Sigmoid colon (tissue), 7 donors: ENCODE measurements around the gene SOX12. TPM values are rescaled to one million over a fixed set of nuclear protein-coding genes. Genes with fewer than 3 reads are reported as not detected.
"Not testable (repeated sequence)": the region's sequence is repeated elsewhere in the genome, so short reads cannot be mapped to it uniquely, and the experiment has no call there.

Experiments
- DNase-seq: peaks from one replicate; pipeline ENCODE4 v3.0.0-alpha.2; 2019
- H3K27ac ChIP-seq, 4 donors: fragments of 200-600 bp; sonication (generic); one replicate each; pipeline ENCODE4 v1.5.1; 2016 to 2019; ENCODE audit warnings: mild to moderate bottlenecking in 1 of 4
- H3K27me3 ChIP-seq, 3 donors: fragments of 200-600 bp; sonication (generic); one replicate each; pipeline ENCODE4 v1.5.1; 2019; ENCODE audit warnings: mild to moderate bottlenecking in 1 of 3
- H3K36me3 ChIP-seq, 4 donors: fragments of 200-600 bp; sonication (generic); one replicate each; pipeline ENCODE4 v1.5.1; 2016 to 2019
- H3K4me1 ChIP-seq, 4 donors: fragments of 200-600 bp; sonication (generic); one replicate each; pipeline ENCODE4 v1.5.1; 2017 to 2019
- H3K4me3 ChIP-seq, 4 donors: fragments of 200-600 bp; sonication (generic); one replicate each; pipeline ENCODE4 v1.5.1; 2017 to 2019; ENCODE audit warnings: mild to moderate bottlenecking in 2 of 4, moderate library complexity in 1 of 4
- H3K9me3 ChIP-seq, 4 donors: fragments of 200-600 bp in 3 of 4; sonication (generic) in 3 of 4; one replicate each; pipeline versions ENCODE4 v1.5.1 to v1.6.1; 2013 to 2019
- EP300 ChIP-seq, 4 donors: sonication (generic); formaldehyde crosslinking; IDR thresholded peaks; one replicate each; pipeline ENCODE4 v1.6.1; 2017; ENCODE audit warnings: antibody characterized with exemption in 4 of 4
- POLR2A ChIP-seq, 2 donors: fragments of 450-650 bp; IDR thresholded peaks; one replicate each; pipeline ENCODE4 v1.6.1; 2016; ENCODE audit warnings: antibody characterized with exemption in 2 of 2, mild to moderate bottlenecking in 2 of 2, moderate library complexity in 2 of 2
- POLR2AphosphoS5 ChIP-seq, 4 donors: sonication (generic); formaldehyde crosslinking; IDR thresholded peaks; one replicate each; pipeline ENCODE4 v1.6.1; 2017; ENCODE audit warnings: antibody characterized with exemption in 4 of 4
- WGBS, 2 donors: extraction: QIAGEN DNeasy Blood & Tissue Kit; methylation state at CpG; one replicate each; pipeline ENCODE4 v1.1.7; 2013; 5-methylcytosine and 5-hydroxymethylcytosine counted together
- intact Hi-C: fragments of 100-400 bp; cut with DNase I; formaldehyde crosslinking; loops from one replicate; pipeline ENCODE4 v1.15.1; 2023
- polyA plus RNA-seq, 3 donors: library from polyadenylated mRNA; stranded (reverse); fragments of 200-250 nt; gene quantifications; one replicate each; pipeline ENCODE4 v1.2.3, GENCODE V29; 2013
- total RNA-seq, 4 donors: library from RNA; depleted of rRNA; stranded (reverse); fragments of >200 nt; gene quantifications; one replicate each; pipeline ENCODE4 v1.1.0, GENCODE V29; 2016
- TF ChIP-seq, protein P1 (sequence below), 4 experiments: fragments of 450-650 bp in 3 of 4; fragments of 200-600 bp in 1 of 4; IDR thresholded peaks; one replicate each; pipeline ENCODE4 v1.5.1; 2016 to 2019; ENCODE audit warnings: antibody characterized with exemption in 4 of 4, mild to moderate bottlenecking in 3 of 4, moderate library complexity in 2 of 4
- donor health status: healthy with polysubstance abuse.
- donor health status: Bipolar disorder and iron deficiency.
- donor health status: healthy.

Gene SOX12
- total and polyA plus RNA-seq, 7 donors: 1.2 to 9.7 (median 3.9) TPM

GRCh38 chr20:329851-330232, 4.5 kb downstream of the SOX12 start:
- Histone ChIP-seq H3K27me3 (no peaks in the 10 kb centered on the region), H3K36me3 (peaks cover 0 to 9% (median 0%) of the 10 kb centered on the region in 4 donors), H3K9me3 (no peaks in the 10 kb centered on the region), H3K4me3 (no peak overlapping the region), H3K4me1 (peaks cover 0 to 45% (median 37%) of the 10 kb centered on the region in 4 donors), H3K27ac (peak overlapping the region in 3 of 4 donors; percentile 29 to 96 (median 90))
- no peak for TF ChIP-seq POLR2A (IDR thresholded peaks at IDR 0.05)
- TF ChIP-seq POLR2AphosphoS5 (IDR thresholded peaks at IDR 0.05): no peak
- TF ChIP-seq EP300 (IDR thresholded peaks at IDR 0.05): no peak
- TF ChIP-seq, protein P1, sequence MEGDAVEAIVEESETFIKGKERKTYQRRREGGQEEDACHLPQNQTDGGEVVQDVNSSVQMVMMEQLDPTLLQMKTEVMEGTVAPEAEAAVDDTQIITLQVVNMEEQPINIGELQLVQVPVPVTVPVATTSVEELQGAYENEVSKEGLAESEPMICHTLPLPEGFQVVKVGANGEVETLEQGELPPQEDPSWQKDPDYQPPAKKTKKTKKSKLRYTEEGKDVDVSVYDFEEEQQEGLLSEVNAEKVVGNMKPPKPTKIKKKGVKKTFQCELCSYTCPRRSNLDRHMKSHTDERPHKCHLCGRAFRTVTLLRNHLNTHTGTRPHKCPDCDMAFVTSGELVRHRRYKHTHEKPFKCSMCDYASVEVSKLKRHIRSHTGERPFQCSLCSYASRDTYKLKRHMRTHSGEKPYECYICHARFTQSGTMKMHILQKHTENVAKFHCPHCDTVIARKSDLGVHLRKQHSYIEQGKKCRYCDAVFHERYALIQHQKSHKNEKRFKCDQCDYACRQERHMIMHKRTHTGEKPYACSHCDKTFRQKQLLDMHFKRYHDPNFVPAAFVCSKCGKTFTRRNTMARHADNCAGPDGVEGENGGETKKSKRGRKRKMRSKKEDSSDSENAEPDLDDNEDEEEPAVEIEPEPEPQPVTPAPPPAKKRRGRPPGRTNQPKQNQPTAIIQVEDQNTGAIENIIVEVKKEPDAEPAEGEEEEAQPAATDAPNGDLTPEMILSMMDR (IDR thresholded peaks at IDR 0.05): no peak
- 41 to 71% methylated on average over 4 of the region's 4 CpGs for WGBS, 2 donors
- intact Hi-C loops: loop anchor here (2.0 kb wide), 1 partner anchor 63 kb away; no protein-coding TSS in a partner anchor
- no peak for DNase-seq

- H3K4me1 ChIP-seq: peaks cover 0 to 43% (median 37%) of the 10 kb centered on the region in 4 donors
- peak overlapping the region; percentile 29 to 96 (median 60) for H3K27ac ChIP-seq
- H3K27me3 ChIP-seq: no peaks in the 10 kb centered on the region
- DNase-seq: peak; percentile 78
- intact Hi-C loops: loop anchor here (2.0 kb wide), 1 partner anchor 64 kb away; no protein-coding TSS in a partner anchor
- peaks cover 0 to 9% (median 0%) of the 10 kb centered on the region in 4 donors for H3K36me3 ChIP-seq
- TF ChIP-seq, protein P1 (IDR thresholded peaks at IDR 0.05): peak; percentile 70 to 79 (median 76)
- no peak for TF ChIP-seq EP300 (IDR thresholded peaks at IDR 0.05)
- H3K4me3 ChIP-seq: no peak overlapping the region
- no peaks in the 10 kb centered on the region for H3K9me3 ChIP-seq
- 54 to 59% methylated on average over 16 of the region's 16 CpGs for WGBS, 2 donors
Measured at GRCh38 chr20:330233-331149, 5.1 kb downstream of the SOX12 start.

DNA sequence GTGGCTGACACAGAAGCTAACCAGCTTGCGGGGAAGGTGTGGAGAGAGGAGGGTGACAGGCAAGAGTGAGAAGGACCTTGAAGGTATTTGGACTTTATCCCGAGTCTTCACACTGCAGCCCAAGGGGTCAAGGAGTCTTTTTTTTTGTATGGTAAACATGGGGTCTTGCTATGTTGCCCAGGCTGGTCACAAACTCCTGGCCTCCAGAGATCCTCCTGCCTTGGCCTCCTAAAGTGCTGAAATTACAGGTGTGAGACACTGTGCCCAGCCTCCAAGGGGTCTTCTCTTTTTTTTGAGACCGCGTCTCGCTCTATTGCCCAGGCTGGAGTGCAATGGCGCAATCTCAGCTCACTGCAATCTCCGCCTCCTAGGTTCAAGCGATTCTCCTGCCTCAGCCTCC, 9.2 kb downstream of the SOX12 start:
- H3K27me3 ChIP-seq: no peaks in the 10 kb centered on the region
- no peak overlapping the region for H3K4me3 ChIP-seq
- no peak for DNase-seq
- H3K27ac ChIP-seq: no peak overlapping the region
- peaks cover 0 to 9% (median 0%) of the 10 kb centered on the region in 4 donors for H3K36me3 ChIP-seq
- no peaks in the 10 kb centered on the region for H3K9me3 ChIP-seq
- intact Hi-C loops: no loop called here
- TF ChIP-seq, protein P1 (IDR thresholded peaks at IDR 0.05): no peak
- TF ChIP-seq POLR2AphosphoS5 (IDR thresholded peaks at IDR 0.05): no peak
- no peak for TF ChIP-seq POLR2A (IDR thresholded peaks at IDR 0.05)
- no peak for TF ChIP-seq EP300 (IDR thresholded peaks at IDR 0.05)
- peaks cover 0 to 14% (median 13%) of the 10 kb centered on the region in 4 donors for H3K4me1 ChIP-seq
- 95 to 96% methylated on average over 8 of the region's 8 CpGs for WGBS, 2 donors

GRCh38 chr20:336040-336439, 10.7 kb downstream of the SOX12 start:
- H3K4me1 ChIP-seq, H3K9me3 ChIP-seq, H3K36me3 ChIP-seq, H3K27me3 ChIP-seq, DNase-seq, H3K27ac ChIP-seq, intact Hi-C loops, H3K4me3 ChIP-seq: not testable (repeated sequence)
- WGBS, 2 donors: 87 to 98% methylated on average over 1 of the region's 1 CpG

DNA sequence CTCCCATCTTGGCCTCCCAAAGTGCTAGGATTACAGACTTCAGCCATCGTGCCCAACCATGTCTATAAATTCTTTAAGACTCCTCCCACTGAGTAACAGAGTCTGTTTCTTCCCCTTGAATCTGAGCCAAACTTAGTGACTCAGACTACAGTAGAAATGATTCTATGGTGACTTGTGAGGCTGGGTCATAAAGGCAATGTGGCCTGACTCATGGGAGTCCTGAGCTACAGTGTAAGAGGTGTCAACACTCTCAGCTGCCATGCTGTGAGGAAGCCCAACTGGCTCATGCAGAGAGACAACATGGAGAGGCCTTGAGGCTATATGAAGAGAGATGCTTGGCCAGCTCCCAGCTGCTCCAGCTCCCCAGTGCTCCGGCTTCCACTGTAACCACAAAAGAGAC, 16.3 kb downstream of the SOX12 start:
- H3K36me3 ChIP-seq: peaks cover 0 to 16% (median 2%) of the 10 kb centered on the region in 4 donors
- TF ChIP-seq POLR2A (IDR thresholded peaks at IDR 0.05) (no peak), POLR2AphosphoS5 (IDR thresholded peaks at IDR 0.05) (no peak), EP300 (IDR thresholded peaks at IDR 0.05) (no peak)
- peaks cover 0 to 4% (median 0%) of the 10 kb centered on the region in 4 donors for H3K9me3 ChIP-seq
- H3K4me3 ChIP-seq: no peak overlapping the region
- WGBS, 2 donors: 56 to 73% methylated on average over 2 of the region's 2 CpGs
- H3K27me3 ChIP-seq: no peaks in the 10 kb centered on the region
- intact Hi-C loops: no loop called here
- peaks cover 0 to 17% (median 9%) of the 10 kb centered on the region in 4 donors for H3K4me1 ChIP-seq
- no peak overlapping the region for H3K27ac ChIP-seq
- DNase-seq: no peak
